SJSA1 (cell line): ENCODE results near the gene MBOAT7. TPM values are rescaled to one million over a fixed set of nuclear protein-coding genes. Genes with fewer than 3 reads are reported as not detected.
"Not testable (repeated sequence)": the region's sequence is repeated elsewhere in the genome, so short reads cannot be mapped to it uniquely, and the experiment has no call there.

Source experiments
- DNase-seq, 2 experiments: peaks; one replicate each; pipeline ENCODE4 v3.0.0-alpha.2; 2015 to 2020; ENCODE audit warnings: low spot score in 2 of 2, low read depth in 1 of 2
- H3K27ac ChIP-seq: fragments of 250-450 bp; sonication (Bioruptor Pico); 2 replicates; pipeline ENCODE4 v1.5.1; 2020; ENCODE audit warnings: mild to moderate bottlenecking, moderate library complexity
- H3K27me3 ChIP-seq: fragments of 250-450 bp; sonication (Bioruptor Pico); replicated peaks from 2 replicates; pipeline ENCODE4 v1.5.1; 2020; ENCODE audit warnings: mild to moderate bottlenecking, moderate library complexity
- H3K36me3 ChIP-seq: fragments of 250-450 bp; sonication (Bioruptor Pico); 2 replicates; pipeline ENCODE4 v1.5.1; 2020; ENCODE audit warnings: mild to moderate bottlenecking
- H3K4me1 ChIP-seq: fragments of 250-450 bp; sonication (Bioruptor Pico); replicated peaks from 2 replicates; pipeline ENCODE4 v1.6.1; 2021; ENCODE audit warnings: mild to moderate bottlenecking
- H3K4me3 ChIP-seq: fragments of 250-450 bp; sonication (Bioruptor Pico); 2 replicates; pipeline ENCODE4 v1.5.1; 2020; ENCODE audit warnings: mild to moderate bottlenecking
- H3K9me3 ChIP-seq: fragments of 250-450 bp; sonication (Bioruptor Pico); replicated peaks from 2 replicates; pipeline ENCODE4 v1.5.1; 2020; ENCODE audit warnings: mild to moderate bottlenecking
- total RNA-seq: library from RNA; depleted of rRNA; stranded (reverse); fragments of >200 nt; shearing (Covaris generic); gene quantifications from 2 replicates; pipeline ENCODE4 v1.2.3, GENCODE V29; 2014

The MBOAT7 gene
- total RNA-seq, 1 experiment from 2014 or later = 118 TPM

- no peaks in the 10 kb centered on the region for H3K27me3 ChIP-seq
- peaks cover 38% of the 10 kb centered on the region for H3K36me3 ChIP-seq
- peak; percentile 99 to 100 for DNase-seq
- peak overlapping the region; percentile 96 for H3K27ac ChIP-seq
- H3K4me3 ChIP-seq = peak overlapping the region; percentile 88
- peaks cover 13% of the 10 kb centered on the region for H3K4me1 ChIP-seq
- no peaks in the 10 kb centered on the region for H3K9me3 ChIP-seq
Observed at GRCh38 chr19:54190503-54191010, 1.2 kb upstream of the MBOAT7 start.

- no peaks in the 10 kb centered on the region for H3K27me3 ChIP-seq
- H3K4me3 ChIP-seq = peak overlapping the region; percentile 88
- DNase-seq = peak; percentile 100
Observed at GRCh38 chr19:54189735-54190502, 539 bp upstream of the MBOAT7 start.

GRCh38 chr19:54188215-54188871, 1.0 kb downstream of the MBOAT7 start:
- H3K27ac ChIP-seq = peak overlapping the region; percentile 56
- peak; percentile 67 to 71 for DNase-seq
- peaks cover 37% of the 10 kb centered on the region for H3K36me3 ChIP-seq
- no peaks in the 10 kb centered on the region for H3K27me3 ChIP-seq
- H3K4me1 ChIP-seq = peaks cover 13% of the 10 kb centered on the region
- H3K9me3 ChIP-seq = no peaks in the 10 kb centered on the region
- H3K4me3 ChIP-seq = peak overlapping the region; percentile 88

More at GRCh38 chr19:54189735-54190502, 539 bp upstream of the MBOAT7 start:
- no peaks in the 10 kb centered on the region for H3K9me3 ChIP-seq
- peaks cover 13% of the 10 kb centered on the region for H3K4me1 ChIP-seq
- H3K36me3 ChIP-seq = peaks cover 33% of the 10 kb centered on the region
- H3K27ac ChIP-seq = peak overlapping the region; percentile 96

DNA sequence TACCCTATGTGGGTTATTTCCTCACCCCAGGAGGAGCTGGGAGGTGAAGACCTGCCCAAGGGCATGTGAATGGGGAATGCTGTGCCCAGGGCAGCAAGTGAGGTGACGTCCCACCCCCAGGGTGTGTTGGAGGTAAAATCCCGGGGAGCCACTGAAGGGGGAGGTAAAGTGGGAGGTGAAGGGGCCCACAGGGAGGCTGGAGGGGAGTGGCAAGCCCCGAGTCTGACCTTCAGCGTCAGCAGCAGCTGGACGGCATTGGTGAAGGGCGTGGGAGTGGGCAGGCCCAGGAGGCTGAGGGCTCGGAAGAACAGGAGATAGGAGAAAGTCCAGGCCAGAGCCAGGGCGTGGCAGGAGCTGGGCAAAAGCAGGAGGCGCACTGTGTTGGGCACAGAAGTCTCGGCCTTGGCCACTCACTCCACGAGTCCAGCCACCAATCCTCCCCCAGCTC, 2.4 kb downstream of the MBOAT7 start:
- Histone ChIP-seq H3K36me3 (peaks cover 42% of the 10 kb centered on the region), H3K27me3 (no peaks in the 10 kb centered on the region)
- DNase-seq = no peak

GRCh38 chr19:54186351-54186750, 3.0 kb downstream of the MBOAT7 start:
- Histone ChIP-seq H3K9me3 (no peaks in the 10 kb centered on the region), H3K36me3 (peaks cover 39% of the 10 kb centered on the region), H3K4me3 (no peak overlapping the region), H3K4me1 (peaks cover 8% of the 10 kb centered on the region), H3K27me3 (no peaks in the 10 kb centered on the region), H3K27ac (no peak overlapping the region)
- no peak for DNase-seq

More for the DNA sequence above, 2.4 kb downstream of the MBOAT7 start:
- Histone ChIP-seq H3K4me1 (peaks cover 10% of the 10 kb centered on the region), H3K4me3 (no peak overlapping the region), H3K9me3 (no peaks in the 10 kb centered on the region), H3K27ac (no peak overlapping the region)

- DNase-seq = no peak
- Histone ChIP-seq H3K4me3 (no peak overlapping the region), H3K27me3 (no peaks in the 10 kb centered on the region), H3K27ac (no peak overlapping the region), H3K36me3 (peaks cover 55% of the 10 kb centered on the region), H3K4me1 (peaks cover 6% of the 10 kb centered on the region), H3K9me3 (no peaks in the 10 kb centered on the region)
Observed at GRCh38 chr19:54183431-54183830, 5.9 kb downstream of the MBOAT7 start.

DNA sequence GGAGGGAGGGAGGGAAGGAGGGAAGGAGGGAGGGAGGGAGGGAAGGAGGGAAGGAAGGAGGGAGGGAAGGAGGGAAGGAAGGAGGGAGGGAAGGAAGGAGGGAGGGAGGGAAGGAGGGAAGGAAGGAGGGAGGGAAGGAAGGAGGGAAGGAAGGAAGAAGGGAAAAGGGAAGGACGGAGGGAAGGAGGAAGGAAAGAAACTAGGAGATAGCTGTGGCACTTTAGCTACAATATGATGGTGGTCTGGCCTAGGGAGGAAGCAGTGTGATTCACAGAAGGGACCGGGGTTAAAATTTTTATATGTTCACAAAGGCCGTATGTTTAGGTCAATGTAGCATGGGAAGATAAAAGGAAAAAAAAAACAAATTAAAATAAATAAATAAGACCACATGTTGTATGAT, 7.5 kb downstream of the MBOAT7 start:
- H3K27ac ChIP-seq, H3K4me3 ChIP-seq, DNase-seq, H3K27me3 ChIP-seq, H3K9me3 ChIP-seq, H3K4me1 ChIP-seq: not testable (repeated sequence)
- peaks cover 53% of the 10 kb centered on the region for H3K36me3 ChIP-seq

DNA sequence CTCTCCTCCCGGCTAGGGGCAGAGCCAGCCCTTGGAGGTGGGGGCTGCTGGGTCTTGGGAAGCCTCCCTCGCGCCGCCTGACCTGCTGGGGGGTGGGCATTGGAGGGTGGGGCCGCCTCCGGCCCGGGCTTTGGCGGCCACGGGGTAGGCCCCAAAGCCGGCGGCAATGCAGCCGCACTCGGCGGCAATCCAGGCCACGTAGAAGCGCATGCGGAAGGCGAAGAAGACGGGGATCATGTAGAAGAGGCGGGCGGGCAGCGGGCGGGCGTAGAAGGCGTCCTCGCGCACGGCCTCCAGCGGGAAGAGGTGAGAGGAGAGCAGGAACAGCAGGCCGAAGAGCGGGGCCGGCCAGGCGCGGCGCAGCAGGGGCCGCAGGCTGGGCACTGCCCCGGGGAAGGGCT, 8.7 kb downstream of the MBOAT7 start:
- Histone ChIP-seq H3K36me3 (peaks cover 53% of the 10 kb centered on the region), H3K4me1 (no peaks in the 10 kb centered on the region), H3K27me3 (no peaks in the 10 kb centered on the region), H3K27ac (no peak overlapping the region), H3K9me3 (no peaks in the 10 kb centered on the region), H3K4me3 (no peak overlapping the region)
- DNase-seq = no peak

DNA sequence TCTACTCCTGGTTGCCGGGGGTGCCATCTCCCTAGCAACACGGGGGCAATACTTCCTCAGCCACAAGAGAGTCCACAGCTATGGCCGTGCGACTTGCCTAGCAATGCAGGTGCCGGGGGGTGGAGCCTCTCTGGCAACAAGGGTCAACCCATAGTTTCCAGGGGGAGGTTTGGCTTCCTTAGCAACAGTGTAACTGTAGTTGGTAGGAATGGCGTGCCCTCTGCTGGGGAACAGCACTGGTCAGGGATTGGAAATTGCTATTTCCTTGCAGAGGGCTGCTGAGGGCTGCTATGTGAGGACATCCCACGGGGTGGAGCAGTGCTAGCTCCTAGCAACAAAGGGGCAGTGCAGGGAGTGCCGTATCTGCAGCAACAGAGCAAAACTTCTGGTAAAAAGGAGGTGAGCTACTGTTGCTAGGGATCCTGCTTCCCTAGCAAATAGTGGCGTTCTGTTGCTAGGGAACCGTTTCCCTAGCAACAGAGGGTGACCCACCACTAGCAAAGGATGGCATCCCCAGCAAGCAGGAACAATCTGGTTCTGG, 9.4 kb downstream of the MBOAT7 start:
- Histone ChIP-seq H3K4me3 (no peak overlapping the region), H3K27me3 (no peaks in the 10 kb centered on the region), H3K36me3 (peaks cover 53% of the 10 kb centered on the region), H3K9me3 (no peaks in the 10 kb centered on the region), H3K4me1 (no peaks in the 10 kb centered on the region), H3K27ac (no peak overlapping the region)
- no peak for DNase-seq

GRCh38 chr19:54179262-54179852, 10.0 kb downstream of the MBOAT7 start:
- H3K4me3 ChIP-seq = no peak overlapping the region
- no peaks in the 10 kb centered on the region for H3K4me1 ChIP-seq
- no peaks in the 10 kb centered on the region for H3K9me3 ChIP-seq
- no peaks in the 10 kb centered on the region for H3K27me3 ChIP-seq
- no peak for DNase-seq
- peaks cover 53% of the 10 kb centered on the region for H3K36me3 ChIP-seq
- H3K27ac ChIP-seq = no peak overlapping the region

- Histone ChIP-seq H3K4me1 (no peaks in the 10 kb centered on the region), H3K27me3 (no peaks in the 10 kb centered on the region), H3K4me3 (no peak overlapping the region), H3K27ac (no peak overlapping the region), H3K9me3 (no peaks in the 10 kb centered on the region), H3K36me3 (peaks cover 51% of the 10 kb centered on the region)
- no peak for DNase-seq
Observed at GRCh38 chr19:54178581-54179261, 10.7 kb downstream of the MBOAT7 start.

- Histone ChIP-seq H3K27me3 (no peaks in the 10 kb centered on the region), H3K36me3 (peaks cover 22% of the 10 kb centered on the region), H3K4me1 (no peaks in the 10 kb centered on the region), H3K4me3 (no peak overlapping the region), H3K27ac (no peak overlapping the region), H3K9me3 (no peaks in the 10 kb centered on the region)
- DNase-seq = no peak
Observed at GRCh38 chr19:54173951-54174834, 15.2 kb downstream of the MBOAT7 start.
